HG03097 (cell line): ENCODE data around the gene CDKAL1.
"Not testable (repeated sequence)": the region's sequence is repeated elsewhere in the genome, so short reads cannot be mapped to it uniquely, and the experiment has no call there.

ENCODE experiments used
- ATAC-seq: cut with Tn5 transposase; IDR thresholded peaks from one replicate; pipeline ENCODE4 v1.9.1; 2021; ENCODE audit not compliant: unreplicated experiment, low FRiP score

CDKAL1 gene

DNA sequence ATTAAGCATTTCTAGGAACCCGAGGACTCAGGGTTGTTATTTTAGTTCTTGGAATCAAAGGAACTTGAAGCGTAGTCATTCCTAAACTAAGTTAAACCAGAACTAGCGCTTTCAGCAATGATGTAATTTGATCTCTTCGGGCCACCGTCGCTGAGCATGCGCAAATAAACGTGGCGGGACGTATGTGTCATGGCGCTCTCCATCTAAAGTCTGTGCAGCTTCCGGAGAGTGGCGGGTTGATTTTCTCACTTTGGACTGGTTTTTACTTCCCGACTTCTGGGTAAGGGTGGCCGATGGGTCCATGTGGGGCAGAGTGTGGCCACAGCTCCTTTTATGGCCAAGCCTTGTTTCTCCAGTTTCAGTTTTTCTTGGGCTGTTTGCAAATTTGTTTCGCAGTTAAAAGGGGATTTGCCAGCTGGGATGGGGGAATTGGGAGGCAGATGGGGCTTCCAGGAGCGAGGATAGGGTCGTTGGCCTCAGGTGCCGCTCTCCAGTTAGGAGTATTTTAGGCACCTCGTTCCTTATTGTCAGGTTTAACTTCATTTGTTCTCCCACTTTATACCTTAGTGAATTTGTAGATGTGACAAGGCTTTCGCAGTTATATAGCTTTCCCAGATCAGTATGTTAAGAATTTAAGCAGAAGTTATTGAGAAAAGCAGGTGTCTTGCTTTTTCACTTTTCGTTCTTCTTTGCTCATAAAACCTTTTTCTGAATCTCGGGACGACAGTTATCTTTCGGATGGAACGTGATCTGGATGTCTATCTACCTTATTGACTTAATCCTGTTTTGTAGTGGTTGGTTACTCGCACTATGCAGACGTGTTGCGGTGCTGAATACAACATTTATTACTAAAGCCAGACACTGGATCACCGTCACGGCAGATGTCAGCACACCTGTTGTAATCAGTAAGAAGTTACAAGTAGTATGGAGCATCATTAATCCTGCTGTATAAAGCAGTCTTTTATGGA is at the start of gene CDKAL1:
Gene CDKAL1 (plus strand): TSS at position 163 of the 968 bp plus-strand sequence. CDS start 11,894 bp downstream, outside the sequence.
- peak; percentile 75 for ATAC-seq

DNA sequence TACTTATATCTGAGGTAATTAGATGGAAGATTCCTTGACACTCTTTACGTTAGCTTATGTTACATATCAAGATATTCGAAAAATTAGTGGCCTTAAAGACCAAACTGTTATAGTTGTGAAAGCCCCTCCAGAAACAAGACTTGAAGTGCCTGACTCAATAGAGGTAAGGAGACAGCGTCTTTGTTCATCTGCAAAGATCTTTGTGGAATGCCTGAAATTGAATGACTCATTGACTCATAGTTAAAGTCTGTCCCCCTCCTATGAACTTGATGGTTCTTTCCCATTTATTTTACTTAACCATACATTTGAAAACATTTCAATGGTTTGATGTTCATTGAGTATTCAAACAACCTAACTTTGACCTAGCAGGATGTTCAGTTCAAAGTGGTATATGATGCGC is 47.6 kb upstream of the CDKAL1 start:
- no peak for ATAC-seq

DNA sequence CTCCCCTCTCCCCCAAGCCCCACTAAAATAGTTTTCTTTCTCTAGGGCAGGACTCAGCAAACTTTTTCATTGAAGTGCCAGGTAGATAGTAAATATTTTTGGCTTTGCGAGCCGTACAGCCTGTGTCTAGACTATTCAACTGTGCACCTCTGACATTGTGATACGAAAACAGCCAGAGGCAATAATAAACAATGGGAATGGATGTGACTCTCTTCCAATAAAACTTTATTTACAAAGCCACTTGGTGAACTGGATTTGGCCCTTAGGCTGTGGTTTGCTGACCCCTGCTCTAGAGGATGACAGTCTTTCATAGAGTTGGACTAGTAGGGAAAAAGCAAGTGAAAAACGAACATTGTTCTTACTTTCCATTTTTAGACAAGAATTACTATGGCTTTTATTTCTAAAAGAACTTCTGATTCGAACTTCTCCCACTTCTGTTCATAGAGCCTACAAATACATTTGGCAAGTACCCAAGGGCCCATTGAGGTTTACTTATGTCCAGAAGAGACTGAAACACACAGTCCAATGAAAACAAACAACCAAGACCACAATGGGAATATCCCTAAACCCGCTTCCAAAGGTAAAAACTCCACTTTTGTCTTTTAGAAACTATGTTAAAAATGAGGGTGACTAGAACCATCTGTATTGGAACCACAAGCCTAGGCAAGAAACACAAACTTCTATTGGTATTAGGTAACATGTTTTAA is 46.4 kb upstream of the CDKAL1 start:
- no peak for ATAC-seq

DNA sequence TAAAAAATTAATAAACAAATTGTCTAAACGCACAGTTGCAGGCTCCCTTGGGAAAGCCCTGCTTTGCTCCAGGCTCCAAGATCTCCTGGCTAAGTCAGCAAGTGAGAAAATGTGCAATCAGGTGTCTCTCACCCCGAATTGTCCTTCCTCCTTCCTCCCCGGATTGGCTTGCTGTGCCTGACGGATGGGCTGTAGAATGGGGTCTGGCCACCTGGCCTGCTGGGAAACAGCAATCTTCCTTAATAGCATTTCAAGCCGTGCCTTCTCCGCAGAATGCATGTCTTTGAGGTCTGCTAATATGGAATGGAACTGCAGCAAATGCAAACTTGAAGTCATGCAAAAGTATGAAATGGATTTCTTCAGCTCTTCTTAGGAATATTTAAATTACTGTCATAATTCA is 43.7 kb upstream of the CDKAL1 start:
- no peak for ATAC-seq

DNA sequence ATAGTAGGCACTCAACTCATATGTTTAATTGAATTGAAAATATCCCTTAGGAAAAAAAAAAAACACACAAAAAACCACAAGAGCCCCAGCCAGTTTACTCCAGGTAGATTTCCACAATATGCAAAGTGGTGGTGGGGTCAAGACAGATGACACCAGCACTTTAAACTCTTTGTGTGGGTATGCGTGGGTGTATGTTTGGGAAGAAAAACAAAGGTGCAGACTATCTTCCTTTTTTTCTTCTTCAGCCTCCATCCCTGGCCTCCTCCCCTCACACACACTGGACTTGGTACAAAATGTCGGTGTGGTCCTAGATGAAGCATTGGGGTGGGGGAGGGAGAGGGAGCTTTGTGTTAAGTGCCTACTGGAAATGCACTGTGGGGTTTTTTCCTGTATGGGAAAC is 42.2 kb upstream of the CDKAL1 start:
- ATAC-seq = no peak

DNA sequence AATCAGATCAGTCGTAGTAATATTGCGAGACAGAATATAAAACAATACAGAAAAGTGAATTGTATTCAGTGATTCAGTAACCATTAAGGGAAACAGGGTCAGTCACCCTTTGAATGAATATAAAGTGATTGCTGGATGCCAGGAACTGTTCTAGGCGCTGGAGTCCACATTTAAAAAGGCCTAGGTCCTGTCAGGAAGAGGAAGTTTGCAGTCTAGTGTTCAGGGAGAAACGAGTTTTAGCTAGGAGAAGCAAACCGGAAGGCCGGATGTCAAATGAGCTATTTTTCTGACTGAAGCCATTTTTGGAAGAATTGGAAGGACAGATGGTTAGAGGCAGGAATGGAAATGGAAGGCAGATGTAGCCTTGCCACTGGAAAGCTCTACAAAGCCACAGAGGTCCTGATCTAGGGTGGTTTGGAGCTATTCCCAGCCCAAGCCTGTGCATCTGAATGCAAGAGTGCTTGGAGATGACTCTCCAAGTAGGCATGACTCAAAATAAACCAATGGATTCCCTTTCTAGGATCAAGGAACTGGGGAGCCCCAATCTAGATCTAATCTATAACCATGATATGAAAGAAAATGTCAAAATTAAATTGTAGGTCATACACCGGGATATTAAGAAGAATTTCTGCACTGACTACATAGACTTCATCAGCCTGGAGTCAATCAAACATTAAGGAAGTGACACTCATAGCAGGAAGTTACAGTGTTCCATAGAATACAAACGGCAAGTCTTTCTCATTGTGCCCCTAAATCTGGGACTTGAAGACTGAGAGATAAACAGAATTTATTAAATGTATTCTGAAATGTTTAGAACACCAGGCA is 36.8 kb upstream of the CDKAL1 start:
- no peak for ATAC-seq

DNA sequence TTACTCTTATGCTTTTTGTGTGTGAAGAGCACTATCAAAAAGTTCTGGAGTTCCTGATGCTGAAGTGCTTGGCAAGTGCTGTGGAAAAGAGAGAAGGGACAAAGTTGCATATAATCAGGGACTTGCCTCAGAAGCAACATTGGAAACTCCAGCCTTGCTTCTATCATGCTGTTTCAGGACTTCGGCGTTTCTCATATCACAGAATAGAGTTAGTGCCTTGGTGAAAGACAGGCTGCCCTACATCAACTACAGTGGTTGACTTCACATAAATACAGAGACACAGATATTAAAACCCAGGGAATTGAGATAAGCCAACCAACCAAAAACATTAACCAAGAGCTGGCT is 36.2 kb upstream of the CDKAL1 start:
- no peak for ATAC-seq

DNA sequence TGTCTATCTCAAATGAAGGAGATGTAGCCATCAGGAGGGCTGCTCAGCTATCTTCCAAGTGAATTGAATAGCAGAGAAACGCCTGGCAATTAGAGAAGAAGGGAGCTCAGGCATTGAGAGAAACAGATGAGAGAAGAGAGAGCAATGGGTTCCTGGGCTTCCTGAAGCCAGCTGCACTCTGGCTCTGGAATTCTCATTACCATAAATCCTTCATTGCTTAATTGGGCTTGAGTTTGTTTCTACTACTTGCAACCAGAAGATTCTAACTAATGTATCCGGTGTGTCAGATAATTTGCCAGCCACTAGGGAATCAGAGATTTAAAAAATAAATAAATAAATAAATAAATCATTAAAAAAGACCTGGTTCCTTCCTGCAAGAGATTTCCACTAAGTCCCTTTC is 25.0 kb upstream of the CDKAL1 start:
- ATAC-seq = no peak

DNA sequence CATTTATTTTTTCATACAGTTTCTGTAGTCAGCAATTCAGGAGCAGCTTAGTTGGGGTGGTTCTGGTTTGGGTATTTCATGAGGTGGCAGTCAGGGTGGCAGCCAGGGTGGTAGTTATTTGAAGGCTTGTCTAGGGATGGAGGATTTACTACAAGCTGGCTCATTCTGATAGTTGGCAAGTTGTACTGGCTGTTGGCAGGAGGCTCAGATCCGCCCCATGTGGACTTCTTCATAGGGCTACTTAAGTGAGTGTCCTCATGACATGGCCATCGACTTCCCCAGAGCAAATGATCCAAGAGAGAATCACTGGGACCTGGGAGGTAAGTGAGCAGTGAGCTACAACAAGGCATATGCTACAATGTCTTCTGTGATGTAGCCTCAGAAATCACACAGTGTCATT is 22.4 kb upstream of the CDKAL1 start:
- ATAC-seq = no peak

DNA sequence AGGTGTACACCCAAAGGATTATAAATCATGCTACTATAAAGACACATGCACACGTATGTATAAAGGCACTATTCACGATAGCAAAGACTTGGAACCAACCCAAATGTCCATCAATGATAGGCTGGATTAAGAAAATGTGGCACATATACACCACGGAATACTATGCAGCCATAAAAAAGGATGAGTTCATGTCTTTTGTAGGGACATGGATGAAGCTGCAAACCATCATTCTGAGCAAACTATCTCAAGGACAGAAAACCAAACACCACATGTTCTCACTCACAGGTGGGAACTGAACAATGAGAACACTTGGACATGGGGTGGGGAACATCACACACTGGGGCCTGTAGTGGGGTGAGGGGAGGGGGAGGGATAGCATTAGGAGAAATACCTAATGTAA is 9.0 kb upstream of the CDKAL1 start:
- ATAC-seq = not testable (repeated sequence)

DNA sequence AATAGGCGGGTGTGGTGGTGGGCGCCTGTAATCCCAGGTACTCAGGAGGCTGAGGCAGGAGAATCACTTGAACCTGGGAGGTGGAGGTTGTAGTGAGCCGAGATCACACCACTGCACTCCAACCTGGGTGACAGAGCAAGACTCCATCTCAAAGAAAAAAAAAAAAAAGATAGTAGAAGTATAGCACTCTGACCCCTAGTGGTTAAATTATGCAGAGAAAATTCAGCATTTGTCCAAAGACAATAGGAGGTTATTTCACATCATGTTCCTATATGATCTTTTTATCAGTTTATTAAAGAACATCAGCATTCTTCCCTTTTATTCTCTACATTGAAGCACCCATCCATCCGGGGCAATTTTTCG is 5.2 kb upstream of the CDKAL1 start:
- not testable (repeated sequence) for ATAC-seq

DNA sequence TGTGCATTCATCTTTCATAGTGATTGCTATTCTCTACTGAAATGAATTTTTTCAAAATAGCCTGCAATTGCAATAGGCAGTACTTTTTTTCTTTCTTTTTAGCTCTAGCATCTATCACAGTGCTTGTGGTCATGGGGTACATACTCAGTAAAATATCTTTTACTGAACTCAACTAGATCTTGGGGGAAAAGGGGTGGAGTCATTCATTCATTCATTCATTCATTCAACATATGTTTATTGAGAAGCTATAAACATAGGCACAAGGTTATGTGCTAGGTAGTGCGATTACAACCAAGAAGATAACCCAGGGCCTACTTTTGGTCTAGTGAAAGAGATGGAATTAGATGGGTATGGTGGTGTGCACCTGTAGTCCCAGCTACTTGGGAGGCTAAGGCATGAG is 1.4 kb upstream of the CDKAL1 start:
- ATAC-seq = no peak

DNA sequence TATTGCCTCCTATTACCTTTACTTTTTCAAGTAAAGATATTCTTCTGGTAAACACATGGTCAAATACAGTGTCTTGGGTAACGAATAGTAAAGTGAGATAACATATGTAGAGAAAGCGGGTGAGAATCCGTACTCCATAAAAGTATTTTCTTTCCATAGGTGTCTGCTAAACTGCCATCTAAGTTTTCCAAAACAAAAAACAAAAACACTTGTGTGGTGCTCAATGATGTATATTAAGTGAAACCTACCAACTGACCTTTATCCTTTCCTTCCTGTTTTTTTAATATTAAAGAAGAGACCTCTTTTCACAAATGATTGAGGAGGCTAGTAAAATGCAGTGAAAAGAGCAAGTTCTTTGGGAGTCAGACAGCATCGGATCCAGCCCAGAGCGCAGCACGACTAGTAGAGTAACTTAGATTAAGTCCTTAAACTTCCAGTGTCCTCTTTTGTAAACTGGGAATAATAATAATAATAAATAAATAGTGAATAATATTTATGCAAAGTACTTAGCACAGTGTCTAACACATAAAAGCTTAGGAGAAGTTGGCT is 437 bp upstream of the CDKAL1 start:
- ATAC-seq = peak; percentile 5

DNA sequence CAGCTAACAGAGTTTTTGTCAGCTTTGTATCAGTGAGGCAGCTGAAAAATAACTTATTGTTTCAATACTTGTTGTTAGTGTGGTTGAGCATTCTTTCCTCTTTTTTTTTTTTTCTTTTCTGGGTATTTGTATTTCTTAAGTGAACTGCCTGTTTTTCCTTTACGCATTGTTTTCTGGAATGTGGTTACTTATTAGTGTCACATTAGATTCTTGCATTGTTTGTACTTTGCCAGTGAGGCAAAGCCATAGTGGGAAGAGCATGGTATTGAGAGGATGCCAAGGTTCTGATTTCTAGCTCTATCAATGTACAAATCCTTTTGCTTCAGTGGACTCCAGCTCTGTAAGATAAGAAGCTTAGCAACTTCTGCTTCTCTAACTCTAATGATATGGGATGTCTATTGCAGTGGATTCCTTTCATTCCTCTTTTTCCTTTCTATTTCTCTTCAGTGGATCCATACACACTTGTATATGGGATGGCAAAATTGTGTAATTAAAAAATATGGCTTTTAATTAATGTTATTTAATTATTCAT is 3.9 kb downstream of the CDKAL1 start:
- ATAC-seq = no peak

DNA sequence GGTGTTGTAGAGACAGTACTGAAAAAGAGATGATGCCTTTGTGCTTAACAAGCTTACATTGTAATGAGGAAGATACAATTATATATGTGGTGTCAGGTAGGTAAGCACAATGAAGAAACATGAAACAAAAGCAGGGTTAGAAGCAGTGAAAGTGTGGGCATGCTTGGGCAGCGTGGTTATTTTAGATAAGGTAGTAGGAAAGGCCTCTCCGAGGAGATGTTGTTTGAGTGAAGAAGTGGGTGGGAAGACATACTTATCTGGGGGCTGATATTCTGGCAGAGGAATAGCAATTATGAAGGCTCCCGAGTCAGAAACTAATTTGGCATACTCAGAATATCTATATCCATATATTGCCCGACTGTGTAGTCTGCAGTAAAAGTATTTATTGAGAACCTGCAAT is 4.7 kb downstream of the CDKAL1 start:
- no peak for ATAC-seq

DNA sequence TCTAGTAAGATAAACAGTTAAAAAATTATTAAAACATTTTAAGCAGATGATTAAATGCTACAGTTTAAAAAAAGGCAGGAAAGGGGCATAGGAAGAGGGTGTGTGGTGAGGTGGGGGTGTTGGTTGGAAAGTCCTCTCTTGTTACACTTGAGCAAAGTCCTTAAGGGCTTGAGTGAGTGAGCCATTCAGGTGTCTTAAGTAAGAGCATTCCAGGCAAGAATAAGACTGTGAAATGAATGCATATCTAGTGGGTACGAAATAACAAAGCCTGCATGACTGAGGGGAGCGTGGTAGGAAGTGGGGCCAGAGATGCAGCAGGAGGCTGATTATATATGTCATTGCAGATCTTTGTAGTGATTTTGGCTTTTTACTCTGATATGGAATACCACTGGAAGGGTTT is 5.1 kb downstream of the CDKAL1 start:
- no peak for ATAC-seq

DNA sequence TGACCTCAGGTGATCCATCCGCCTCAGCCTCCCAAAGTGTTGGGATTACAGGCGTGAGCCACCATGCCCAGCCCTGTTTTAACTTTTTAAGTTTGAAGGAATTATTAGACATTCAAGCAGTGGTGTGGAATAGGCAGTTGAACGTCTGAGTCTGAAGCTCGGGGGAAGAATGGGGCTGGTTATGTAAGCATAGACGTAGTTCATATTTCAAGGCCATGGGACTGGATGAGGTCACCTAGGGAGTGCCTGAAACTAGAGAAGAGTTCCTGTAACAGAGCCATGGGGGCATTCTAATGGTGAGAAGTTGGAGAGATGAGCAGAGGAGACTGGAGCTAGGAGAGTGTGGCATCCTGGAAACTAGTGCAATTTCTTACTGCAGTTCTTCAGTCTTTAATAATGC is 6.4 kb downstream of the CDKAL1 start:
- no peak for ATAC-seq

DNA sequence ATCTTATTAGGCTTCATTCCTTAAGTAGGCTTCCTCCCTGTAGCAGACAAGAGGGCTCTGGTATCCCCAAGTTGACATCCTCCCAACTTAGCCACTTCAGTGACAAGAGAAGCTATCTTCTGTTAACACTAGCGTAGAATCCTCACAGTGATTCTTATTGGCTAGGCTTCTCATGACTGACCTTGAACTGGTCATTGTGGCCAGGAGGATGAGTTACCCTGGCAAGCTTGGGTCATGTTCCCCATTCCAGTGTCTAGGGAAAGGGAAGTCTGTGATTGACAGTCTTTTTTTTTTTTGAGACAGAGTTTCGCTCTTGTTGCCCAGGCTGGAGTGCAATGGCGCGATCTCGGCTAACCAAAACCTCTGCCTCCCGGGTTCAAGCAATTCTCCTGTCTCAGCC is 7.1 kb downstream of the CDKAL1 start:
- no peak for ATAC-seq

DNA sequence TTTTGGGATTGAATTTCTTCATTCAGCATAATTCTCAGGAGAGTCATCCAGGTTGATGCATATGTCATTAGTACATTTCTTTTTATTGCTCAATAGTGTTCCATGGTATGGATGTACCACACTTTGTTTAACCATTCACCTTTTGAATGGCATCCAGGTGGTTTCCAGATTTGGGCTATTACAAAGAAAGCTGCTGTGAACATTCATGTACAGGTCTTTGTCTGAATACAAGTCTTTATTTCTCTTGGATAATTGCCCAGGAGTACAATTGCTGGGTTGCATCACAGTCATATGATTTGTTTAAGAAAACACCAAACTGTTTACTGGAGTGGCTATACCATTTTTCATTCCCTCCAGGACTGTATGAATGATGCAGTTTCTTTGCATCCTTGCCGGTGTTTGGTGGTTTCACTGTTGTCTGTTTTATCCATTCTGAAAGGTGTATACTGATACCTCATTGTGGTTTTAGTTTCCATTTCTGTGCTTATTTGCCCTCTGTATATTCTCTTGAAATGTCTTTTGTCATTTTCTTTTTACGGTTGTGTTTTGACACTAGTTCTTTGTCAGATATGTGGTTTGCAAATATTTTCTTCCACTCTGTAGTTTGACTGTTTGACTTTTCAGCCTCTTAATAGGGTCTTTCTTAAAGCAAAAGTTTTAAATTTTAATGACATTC is 8.8 kb downstream of the CDKAL1 start:
- peak; percentile 89 for ATAC-seq

DNA sequence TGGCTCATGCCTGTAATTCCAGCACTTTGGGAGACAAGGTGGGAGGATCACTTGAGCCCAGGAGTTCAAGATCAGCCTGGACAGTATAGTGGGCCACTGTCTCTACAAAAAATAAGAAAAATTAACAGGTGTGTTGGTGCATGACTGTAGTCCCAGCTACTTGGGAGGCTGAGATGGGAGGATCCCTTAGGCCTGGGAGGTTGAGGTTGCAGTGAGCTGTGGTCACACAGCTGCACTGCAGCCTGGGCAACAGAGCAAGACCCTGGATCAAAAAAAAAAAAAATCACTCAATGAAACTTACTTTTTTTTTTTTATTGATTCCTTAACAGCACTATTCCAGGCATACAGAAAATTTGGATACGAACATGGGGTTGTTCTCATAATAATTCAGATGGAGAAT is 14.0 kb downstream of the CDKAL1 start:
- ATAC-seq = no peak
